OCI-LY1 (cell line): ENCODE results near the gene AIFM3.
"Not testable (repeated sequence)": the region's sequence is repeated elsewhere in the genome, so short reads cannot be mapped to it uniquely, and the experiment has no call there.

Experiments used
- H2AFZ ChIP-seq: fragments of 200-600 bp; sonication (generic), shearing (Covaris generic); 2 replicates; pipeline ENCODE4 v1.6.0; 2014; ENCODE audit warnings: antibody characterized with exemption, mild to moderate bottlenecking, low read length
- H3F3A ChIP-seq: fragments of 200-600 bp; sonication (generic), shearing (Covaris generic); 2 replicates; pipeline ENCODE4 v1.6.0; 2014; ENCODE audit warnings: mild to moderate bottlenecking, antibody characterized with exemption, low read length, moderate library complexity; ENCODE audit not compliant: insufficient read depth
- H3K27ac ChIP-seq: fragments of 200-600 bp; sonication (generic); 2 replicates; pipeline ENCODE4 v1.5.1; 2014; ENCODE audit warnings: low read length, mixed run types, mild to moderate bottlenecking, low read depth; ENCODE audit not compliant: poor library complexity, severe bottlenecking
- H3K27me3 ChIP-seq: fragments of 200-600 bp; sonication (generic); 2 replicates; pipeline ENCODE4 v1.6.0; 2014; ENCODE audit warnings: antibody characterized with exemption, mild to moderate bottlenecking, low read length, moderate library complexity; ENCODE audit not compliant: insufficient read depth
- H3K36me3 ChIP-seq: fragments of 200-600 bp; sonication (generic); 2 replicates; pipeline ENCODE4 v1.6.1; 2014; ENCODE audit warnings: mild to moderate bottlenecking, antibody characterized with exemption, low read length, moderate library complexity, mixed read lengths; ENCODE audit not compliant: insufficient read depth
- H3K4me1 ChIP-seq: fragments of 200-600 bp; sonication (generic); 2 replicates; pipeline ENCODE4 v1.5.1; 2014; ENCODE audit warnings: mild to moderate bottlenecking, low read length, moderate library complexity; ENCODE audit not compliant: insufficient read depth, severe bottlenecking
- H3K4me2 ChIP-seq: fragments of 200-600 bp; sonication (generic), shearing (Covaris generic); 2 replicates; pipeline ENCODE4 v1.6.1; 2014; ENCODE audit warnings: low read length
- H3K4me3 ChIP-seq: fragments of 200-600 bp; sonication (generic); 2 replicates; pipeline ENCODE4 v1.5.1; 2014; ENCODE audit warnings: low read length, low read depth, mild to moderate bottlenecking, mixed read lengths; ENCODE audit not compliant: poor library complexity, severe bottlenecking
- H3K79me2 ChIP-seq: fragments of 200-600 bp; shearing (Covaris generic); 2 replicates; pipeline ENCODE4 v1.6.1; 2016; ENCODE audit warnings: mixed run types, low read length, mixed read lengths; ENCODE audit not compliant: insufficient read depth
- H3K9ac ChIP-seq: fragments of 200-600 bp; sonication (generic), shearing (Covaris generic); 2 replicates; pipeline ENCODE4 v1.6.1; 2014; ENCODE audit warnings: mild to moderate bottlenecking, low read length, mixed read lengths
- H3K9me2 ChIP-seq: fragments of 200-600 bp; sonication (generic), shearing (Covaris generic); 2 replicates; pipeline ENCODE4 v1.6.1; 2014; ENCODE audit warnings: low read depth, mild to moderate bottlenecking, low read length, mixed read lengths
- H3K9me3 ChIP-seq: fragments of 200-600 bp; shearing (Covaris generic); 2 replicates; pipeline ENCODE4 v1.6.1; 2014; ENCODE audit warnings: low read length, mixed read lengths
- H4K20me1 ChIP-seq: fragments of 200-600 bp; sonication (generic), shearing (Covaris generic); 2 replicates; pipeline ENCODE4 v1.6.0; 2016; ENCODE audit warnings: mild to moderate bottlenecking, low read length; ENCODE audit not compliant: insufficient read depth
- EZH2 ChIP-seq: fragments of 200-600 bp; sonication (generic), shearing (Covaris generic); IDR thresholded peaks from 2 replicates; pipeline ENCODE4 v1.8.0; 2017; ENCODE audit warnings: borderline replicate concordance, mixed run types, mild to moderate bottlenecking, antibody characterized with exemption, low read length, moderate library complexity, mixed read lengths
- TF ChIP-seq, protein P1 (sequence below): fragments of 200-600 bp; sonication (generic), shearing (Covaris generic); IDR thresholded peaks from 2 replicates; pipeline ENCODE4 v1.5.1; 2017; ENCODE audit warnings: mild to moderate bottlenecking, antibody characterized with exemption, low read length, moderate library complexity, mixed read lengths

Gene AIFM3

GRCh38 chr22:21000987-21001600 lies 34.0 kb downstream of the AIFM3 start:
- Histone ChIP-seq H3K36me3 (peaks cover 28% of the 10 kb centered on the region; the same call in 1 of the 2 replicates), H3K27ac (peak overlapping the region; percentile 95), H3K9me3 (no peaks in the 10 kb centered on the region), H4K20me1 (no peaks in the 10 kb centered on the region), H3K4me3 (peak overlapping the region; percentile 85), H3K9ac (peak overlapping the region; percentile 97), H3K27me3 (no peaks in the 10 kb centered on the region), H3K4me2 (peak overlapping the region; percentile 98), H2AFZ (no peak overlapping the region), H3K79me2 (peaks cover 7% of the 10 kb centered on the region; the same call in 1 of the 2 replicates), H3K4me1 (peaks cover 36% of the 10 kb centered on the region), H3F3A (no peaks in the 10 kb centered on the region), H3K9me2 (no peaks in the 10 kb centered on the region)
- TF ChIP-seq EZH2, result no peak
- TF ChIP-seq, protein P1, sequence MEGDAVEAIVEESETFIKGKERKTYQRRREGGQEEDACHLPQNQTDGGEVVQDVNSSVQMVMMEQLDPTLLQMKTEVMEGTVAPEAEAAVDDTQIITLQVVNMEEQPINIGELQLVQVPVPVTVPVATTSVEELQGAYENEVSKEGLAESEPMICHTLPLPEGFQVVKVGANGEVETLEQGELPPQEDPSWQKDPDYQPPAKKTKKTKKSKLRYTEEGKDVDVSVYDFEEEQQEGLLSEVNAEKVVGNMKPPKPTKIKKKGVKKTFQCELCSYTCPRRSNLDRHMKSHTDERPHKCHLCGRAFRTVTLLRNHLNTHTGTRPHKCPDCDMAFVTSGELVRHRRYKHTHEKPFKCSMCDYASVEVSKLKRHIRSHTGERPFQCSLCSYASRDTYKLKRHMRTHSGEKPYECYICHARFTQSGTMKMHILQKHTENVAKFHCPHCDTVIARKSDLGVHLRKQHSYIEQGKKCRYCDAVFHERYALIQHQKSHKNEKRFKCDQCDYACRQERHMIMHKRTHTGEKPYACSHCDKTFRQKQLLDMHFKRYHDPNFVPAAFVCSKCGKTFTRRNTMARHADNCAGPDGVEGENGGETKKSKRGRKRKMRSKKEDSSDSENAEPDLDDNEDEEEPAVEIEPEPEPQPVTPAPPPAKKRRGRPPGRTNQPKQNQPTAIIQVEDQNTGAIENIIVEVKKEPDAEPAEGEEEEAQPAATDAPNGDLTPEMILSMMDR, result no peak

- H3K79me2 ChIP-seq, result peaks cover 7% of the 10 kb centered on the region; the same call in 1 of the 2 replicates
- no peak within 1 kb of the TSS for H2AFZ ChIP-seq
- no peaks in the 10 kb centered on the region for H3K9me2 ChIP-seq
- H4K20me1 ChIP-seq, result no peaks in the 10 kb centered on the region
- peak within 1 kb of the TSS; percentile 85 for H3K4me3 ChIP-seq
- peak within 1 kb of the TSS; percentile 97 for H3K9ac ChIP-seq
- H3K4me2 ChIP-seq, result peak within 1 kb of the TSS; percentile 98
- H3F3A ChIP-seq, result no peaks in the 10 kb centered on the region
- peaks cover 28% of the 10 kb centered on the region; the same call in 1 of the 2 replicates for H3K36me3 ChIP-seq
- no peaks in the 10 kb centered on the region for H3K27me3 ChIP-seq
- peaks cover 36% of the 10 kb centered on the region for H3K4me1 ChIP-seq
- peak within 1 kb of the TSS; percentile 95 for H3K27ac ChIP-seq
- H3K9me3 ChIP-seq, result no peaks in the 10 kb centered on the region
- TF ChIP-seq, protein P1, result no peak
- TF ChIP-seq EZH2, result no peak
Measured at GRCh38 chr22:21001601-21002325, 34.7 kb downstream of the AIFM3 start, which contains the start of gene THAP7. Gene THAP7 (minus strand): TSS chr22:21002118. CDS start chr22:21001911, 207 bp downstream.

- no peak overlapping the region for H3K4me3 ChIP-seq
- peaks cover 36% of the 10 kb centered on the region for H3K4me1 ChIP-seq
- H3K9me2 ChIP-seq, result no peaks in the 10 kb centered on the region
- H3F3A ChIP-seq, result no peaks in the 10 kb centered on the region
- no peaks in the 10 kb centered on the region for H3K9me3 ChIP-seq
- H3K27me3 ChIP-seq, result no peaks in the 10 kb centered on the region
- H3K9ac ChIP-seq, result no peak overlapping the region
- H3K36me3 ChIP-seq, result peaks cover 15% of the 10 kb centered on the region; the same call in 1 of the 2 replicates
- no peak for TF ChIP-seq EZH2
- TF ChIP-seq, protein P1, result no peak
- H2AFZ ChIP-seq, result no peak overlapping the region
- H3K79me2 ChIP-seq, result peaks cover 7% of the 10 kb centered on the region; the same call in 1 of the 2 replicates
- no peaks in the 10 kb centered on the region for H4K20me1 ChIP-seq
- no peak overlapping the region for H3K27ac ChIP-seq
- H3K4me2 ChIP-seq, result peak overlapping the region; percentile 98; the same call in 1 of the 2 replicates
Measured at GRCh38 chr22:21003782-21004181, 36.7 kb downstream of the AIFM3 start.

- not testable (repeated sequence) for H3K9me2 ChIP-seq, H3K9ac ChIP-seq, H4K20me1 ChIP-seq
Measured at GRCh38 chr22:21009208-21009607, 42.2 kb downstream of the AIFM3 start.

More at GRCh38 chr22:21009208-21009607, 42.2 kb downstream of the AIFM3 start:
- not testable (repeated sequence) for H3K4me3 ChIP-seq, H3F3A ChIP-seq, H3K4me2 ChIP-seq, H3K27me3 ChIP-seq, H2AFZ ChIP-seq, H3K9me3 ChIP-seq, H3K36me3 ChIP-seq, H3K79me2 ChIP-seq, H3K27ac ChIP-seq, H3K4me1 ChIP-seq
